Immature natural killer cell (primary cell): ENCODE results near the gene MAEA. TPM values are rescaled to one million over a fixed set of nuclear protein-coding genes. Genes with fewer than 3 reads are reported as not detected.
A peak's percentile ranks its signal among the peaks of the same experiment; 100 is the strongest.
"Not testable (repeated sequence)": the region's sequence is repeated elsewhere in the genome, so short reads cannot be mapped to it uniquely, and the experiment has no call there.

Source experiments
- DNase-seq, 3 donors: peaks; one replicate each; pipeline ENCODE4 v3.0.0; 2022; ENCODE audit warnings: mixed read lengths in 1 of 3
- H3K27ac Mint-ChIP-seq, 6 donors: one replicate each; pipeline ENCODE4 v1.8.0; 2020; ENCODE audit warnings: mixed read lengths in 6 of 6, mild to moderate bottlenecking in 5 of 6, inconsistent platforms in 4 of 6, moderate library complexity in 3 of 6
- H3K27me3 Mint-ChIP-seq, 3 donors: one replicate each; pipeline ENCODE4 v1.8.0; 2020 to 2021; ENCODE audit warnings: low read depth in 3 of 3, mild to moderate bottlenecking in 3 of 3, mixed read lengths in 3 of 3, moderate library complexity in 3 of 3, inconsistent platforms in 1 of 3
- H3K36me3 Mint-ChIP-seq, 3 donors: one replicate each; pipeline ENCODE4 v1.8.0; 2020; ENCODE audit warnings: mixed read lengths in 3 of 3, inconsistent platforms in 2 of 3, mild to moderate bottlenecking in 2 of 3
- H3K4me1 Mint-ChIP-seq, 2 donors: one replicate each; pipeline ENCODE4 v1.8.0; 2020; ENCODE audit warnings: inconsistent platforms in 2 of 2, mild to moderate bottlenecking in 2 of 2, mixed read lengths in 2 of 2, moderate library complexity in 1 of 2
- H3K4me3 Mint-ChIP-seq, 5 donors: one replicate each; pipeline ENCODE4 v1.8.0; 2020; ENCODE audit warnings: mild to moderate bottlenecking in 5 of 5, mixed read lengths in 5 of 5, inconsistent platforms in 3 of 5, moderate library complexity in 3 of 5
- H3K9me3 Mint-ChIP-seq, 6 donors: one replicate each; pipeline ENCODE4 v1.8.0; 2020; ENCODE audit warnings: mild to moderate bottlenecking in 6 of 6, mixed read lengths in 6 of 6, inconsistent platforms in 4 of 6, moderate library complexity in 3 of 6
- polyA plus RNA-seq, 3 donors: library from polyadenylated mRNA; unstranded; fragments of 300-500 nt; fragmentation: Illumina TruSeq; gene quantifications; one replicate each; pipeline ENCODE4 v1.2.3, GENCODE V29; 2021

The MAEA gene
- polyA plus RNA-seq, 3 donors from 2014 or later: 60.7 to 76.0 (median 72.9) TPM

DNA sequence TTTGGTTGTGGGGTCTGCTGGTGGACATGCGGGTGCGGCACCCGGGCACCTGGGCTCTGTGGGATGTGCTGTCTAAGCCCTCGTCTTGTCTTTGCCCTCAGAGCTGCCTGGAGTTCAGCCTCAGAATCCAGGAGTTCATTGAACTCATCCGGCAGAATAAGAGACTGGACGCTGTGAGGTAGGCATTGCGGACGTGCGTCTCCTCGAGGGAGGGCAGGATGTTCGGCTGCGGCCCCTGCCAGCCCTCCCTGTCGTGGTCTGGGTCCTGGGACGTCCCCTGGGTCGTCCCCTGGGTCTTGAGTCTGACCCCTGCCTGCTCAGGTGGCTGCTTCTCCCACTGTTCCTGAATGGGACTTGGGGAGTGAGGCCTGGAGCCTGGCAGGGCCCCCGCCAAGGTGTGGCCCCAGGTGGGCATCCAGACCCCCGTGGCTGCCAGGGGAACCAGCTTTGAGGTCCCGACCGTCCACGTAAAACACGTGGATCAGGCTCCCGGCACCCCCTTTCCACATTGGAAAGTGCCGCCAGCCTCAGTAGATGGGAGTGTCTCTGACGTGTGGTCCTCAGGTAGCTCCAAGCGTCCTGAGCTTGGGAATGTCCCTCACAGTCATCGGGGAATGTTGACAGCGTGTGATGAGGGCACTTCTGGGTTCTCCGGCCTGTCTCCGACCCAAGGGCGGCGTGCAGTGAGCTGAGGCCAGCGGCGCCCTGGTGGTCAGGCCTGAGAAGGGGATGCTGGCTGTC, 38.0 kb downstream of the MAEA start:
- Mint-ChIP-seq H3K4me1 (peaks cover 28 to 29% of the 10 kb centered on the region in 2 donors), H3K4me3 (no peak overlapping the region), H3K9me3 (no peaks in the 10 kb centered on the region), H3K27ac (no peak overlapping the region), H3K27me3 (peaks cover 0 to 13% (median 4%) of the 10 kb centered on the region in 3 donors), H3K36me3 (peaks cover 0 to 5% (median 5%) of the 10 kb centered on the region in 3 donors)
- DNase-seq: no peak

DNA sequence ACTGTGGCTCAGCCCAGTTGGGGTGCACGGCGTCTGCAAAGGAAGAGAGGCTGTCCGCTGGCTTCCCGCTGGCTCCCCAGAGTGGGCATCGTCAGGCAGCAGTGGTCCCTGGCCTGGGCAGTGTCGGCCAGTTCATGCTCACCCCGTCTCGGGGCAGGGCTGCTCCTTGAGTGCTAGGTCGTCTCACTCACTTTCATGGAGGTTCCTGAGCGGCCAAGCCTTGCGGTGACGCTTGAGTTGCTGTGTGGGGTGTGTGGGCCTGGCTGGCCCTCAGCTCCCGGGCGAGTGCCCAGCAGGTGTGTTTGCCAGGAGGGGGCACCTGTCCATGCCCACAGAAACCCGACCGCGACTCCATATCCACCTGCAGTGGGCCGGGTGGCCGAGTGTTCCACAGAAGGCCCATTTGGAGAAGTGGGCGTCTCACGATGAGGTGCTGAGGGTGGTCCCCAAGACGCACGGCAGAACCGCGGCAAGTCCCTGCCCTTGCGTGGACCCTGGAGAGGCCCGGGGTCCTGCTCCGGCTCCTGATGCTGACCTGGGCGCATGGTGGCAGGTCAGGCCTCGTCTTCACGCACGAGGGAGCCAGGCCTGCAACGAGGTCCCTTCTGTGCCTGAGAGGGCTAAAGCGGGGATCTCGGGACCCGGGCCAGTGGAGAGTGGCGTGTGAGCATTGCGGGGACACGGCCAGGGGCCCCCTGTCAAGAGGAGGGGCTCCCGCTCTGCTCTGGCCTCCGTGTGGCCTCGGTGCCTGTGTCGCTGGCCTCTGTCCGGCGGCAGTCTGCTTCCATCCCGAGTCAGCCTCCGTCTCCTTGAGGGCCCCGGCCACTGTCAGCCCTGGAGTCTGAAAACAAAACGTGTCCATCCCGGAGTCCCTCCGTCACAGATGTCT, 38.8 kb downstream of the MAEA start:
- Mint-ChIP-seq H3K4me3 (no peak overlapping the region), H3K36me3 (peaks cover 0 to 5% (median 5%) of the 10 kb centered on the region in 3 donors), H3K4me1 (peaks cover 28 to 29% of the 10 kb centered on the region in 2 donors), H3K27ac (peak overlapping the region in 3 of 6 donors; percentile 87 to 94 (median 88)), H3K27me3 (peaks cover 0 to 13% (median 4%) of the 10 kb centered on the region in 3 donors), H3K9me3 (no peaks in the 10 kb centered on the region)
- no peak for DNase-seq

DNA sequence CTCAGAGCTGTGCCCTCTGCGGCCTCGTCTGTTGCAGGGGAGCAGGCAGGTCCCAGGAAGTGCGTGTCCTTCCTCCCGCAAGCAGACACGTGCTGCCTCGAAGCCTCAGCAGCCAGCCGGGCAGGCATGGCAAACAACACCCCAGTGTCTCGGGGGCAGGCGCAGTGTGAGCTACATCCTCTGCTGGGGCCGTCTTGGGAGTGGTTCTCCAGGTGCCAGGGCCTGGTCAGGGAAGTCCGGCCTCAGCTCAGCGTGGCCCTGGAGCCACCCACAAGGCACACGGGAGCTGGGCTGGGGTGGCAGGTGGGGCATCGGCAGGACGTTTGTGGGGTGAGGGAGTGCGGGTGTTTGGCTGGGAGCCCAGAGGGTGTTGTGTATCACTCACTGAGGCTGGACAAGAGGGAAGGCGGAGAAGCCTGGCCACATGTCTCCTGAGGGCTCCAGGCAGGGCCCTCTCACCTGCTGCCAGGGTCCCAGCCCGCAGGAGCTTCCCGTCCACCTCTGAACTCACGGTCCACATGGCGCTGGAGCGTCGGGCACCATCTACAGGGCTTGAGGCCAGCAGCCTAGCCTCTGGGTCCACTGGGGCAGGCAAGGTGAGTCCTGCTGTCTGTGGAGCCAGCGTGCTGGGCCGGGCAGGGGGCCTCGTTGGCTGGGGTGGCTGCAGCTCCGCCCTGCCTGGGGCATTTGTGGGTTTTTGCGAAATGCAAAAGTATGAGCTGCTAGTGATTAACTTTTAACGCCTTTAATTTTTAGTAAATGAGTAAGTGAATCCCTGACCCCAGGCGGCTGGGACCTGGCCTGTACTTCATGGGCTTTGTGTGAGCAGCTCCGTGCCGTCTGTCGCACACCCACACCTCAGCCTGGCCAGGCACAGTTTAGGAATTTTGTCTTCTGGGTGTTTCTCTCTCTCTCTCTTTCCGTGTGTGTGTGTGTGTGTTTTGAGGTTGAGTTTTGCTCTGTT, 40.0 kb downstream of the MAEA start:
- Mint-ChIP-seq H3K27me3 (peaks cover 0 to 13% (median 4%) of the 10 kb centered on the region in 3 donors), H3K4me3 (peak overlapping the region in 2 of 5 donors; percentile 74 to 84), H3K36me3 (peaks cover 0 to 8% (median 6%) of the 10 kb centered on the region in 3 donors), H3K27ac (peak overlapping the region; percentile 90 to 98 (median 96)), H3K9me3 (no peaks in the 10 kb centered on the region), H3K4me1 (peaks cover 29 to 33% of the 10 kb centered on the region in 2 donors)
- DNase-seq: peak in 1 of 3 donors; percentile 34

DNA sequence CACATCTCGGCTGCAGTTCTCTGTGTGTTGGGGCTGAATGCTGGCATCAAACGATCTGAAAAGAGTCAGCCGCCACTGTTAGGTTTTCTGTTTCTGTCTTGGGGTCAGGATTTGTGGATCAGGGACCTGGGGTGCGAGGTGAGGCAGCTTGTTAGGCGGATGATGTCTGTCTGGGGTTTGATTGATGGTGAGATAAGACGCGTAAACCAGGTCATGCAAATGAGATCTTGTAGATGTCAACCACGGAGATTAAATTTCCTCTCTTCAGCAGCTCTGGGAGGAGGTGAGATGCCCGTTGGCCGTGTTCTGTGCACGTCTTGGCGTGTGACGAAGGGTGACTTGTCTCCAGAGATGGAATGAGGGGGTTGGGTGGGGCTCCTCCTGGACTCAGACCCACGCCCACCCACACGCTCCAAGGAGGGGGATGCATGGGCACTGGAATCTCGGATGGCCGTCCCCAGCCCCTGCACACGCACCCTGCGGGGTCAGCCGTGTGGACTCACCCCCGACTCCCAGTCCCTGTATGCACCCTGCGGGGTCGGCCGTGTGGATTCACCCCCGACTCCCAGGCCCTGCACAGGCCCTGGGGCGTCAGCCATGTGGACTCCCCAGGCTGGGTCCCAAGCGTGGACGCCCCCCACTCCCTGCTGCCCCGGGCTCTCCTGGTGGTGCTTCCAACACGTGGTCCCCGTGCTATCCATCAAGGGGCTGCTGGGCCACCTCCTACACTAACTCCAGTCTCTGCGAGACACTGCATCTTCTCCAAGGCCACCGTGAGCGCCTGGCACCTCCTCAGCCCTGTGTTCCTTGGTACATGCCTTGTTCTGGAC, 41.3 kb downstream of the MAEA start:
- Mint-ChIP-seq H3K9me3 (no peaks in the 10 kb centered on the region), H3K4me3 (peak overlapping the region; percentile 50 to 84 (median 57)), H3K36me3 (peaks cover 4 to 13% (median 10%) of the 10 kb centered on the region in 3 donors), H3K27ac (peak overlapping the region; percentile 90 to 98 (median 96)), H3K27me3 (peaks cover 0 to 13% (median 4%) of the 10 kb centered on the region in 3 donors), H3K4me1 (peaks cover 34 to 38% of the 10 kb centered on the region in 2 donors)
- peak; percentile 51 to 82 (median 73) for DNase-seq

DNA sequence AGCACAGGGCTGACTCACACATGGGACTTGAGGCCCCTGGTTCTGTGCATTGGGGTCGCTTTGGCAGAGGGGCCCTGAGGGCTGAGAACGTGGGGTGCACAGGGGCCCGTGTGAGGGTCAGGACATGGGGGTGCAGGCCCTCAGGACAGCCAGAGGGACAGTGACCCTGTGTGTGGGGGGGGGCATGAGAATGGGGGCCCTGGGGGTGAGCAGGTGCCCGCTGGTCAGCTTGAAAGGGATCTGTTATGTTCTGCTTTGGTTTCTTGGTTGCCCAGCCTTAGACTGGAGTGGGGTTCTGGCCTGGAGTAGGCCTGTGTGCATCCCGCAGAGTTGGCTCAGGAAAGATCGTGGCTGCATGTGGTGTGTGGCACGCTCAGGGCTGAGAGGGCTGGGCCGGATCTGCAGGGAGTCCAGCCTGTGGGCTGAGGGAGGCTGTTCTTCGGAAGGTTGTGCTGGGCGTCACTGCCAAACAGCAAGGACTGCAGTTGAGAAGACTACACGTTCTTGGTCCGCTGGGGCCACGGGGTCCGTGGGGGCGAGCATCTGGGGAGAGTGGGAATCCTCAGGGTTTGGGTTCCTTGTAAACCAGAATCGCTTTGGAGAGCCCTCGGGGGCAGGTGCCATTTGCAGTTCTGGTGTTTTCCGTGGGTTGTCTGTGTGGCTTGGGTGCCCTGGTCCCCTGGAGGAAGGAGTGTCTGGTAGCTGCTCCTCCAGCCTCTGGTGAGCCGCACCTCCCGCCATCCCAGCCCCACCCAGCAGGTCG, 42.1 kb downstream of the MAEA start:
- Mint-ChIP-seq H3K9me3 (no peaks in the 10 kb centered on the region), H3K27ac (peak overlapping the region; percentile 60 to 94 (median 78)), H3K4me3 (peak overlapping the region in 2 of 5 donors; percentile 21 to 67), H3K27me3 (peaks cover 0 to 13% (median 7%) of the 10 kb centered on the region in 3 donors), H3K4me1 (peaks cover 38 to 43% of the 10 kb centered on the region in 2 donors), H3K36me3 (peaks cover 9 to 20% (median 16%) of the 10 kb centered on the region in 3 donors)
- no peak for DNase-seq

DNA sequence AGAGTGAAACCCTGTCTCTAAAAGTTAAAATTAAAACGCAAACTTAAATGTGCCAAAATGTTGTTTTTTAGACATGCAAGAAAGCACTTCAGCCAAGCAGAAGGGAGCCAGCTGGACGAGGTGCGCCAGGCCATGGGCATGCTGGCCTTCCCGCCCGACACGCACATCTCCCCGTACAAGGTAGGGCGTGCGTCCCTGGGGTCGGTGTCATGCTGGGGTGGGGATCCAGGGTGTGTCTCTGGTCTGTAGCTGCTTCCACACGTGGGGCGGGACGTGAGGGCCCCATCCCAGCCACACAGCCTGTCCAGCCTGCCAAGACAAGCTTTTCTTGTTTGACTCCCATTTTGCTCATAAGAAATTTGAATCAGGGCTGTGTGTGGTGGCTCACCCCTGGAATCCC, 43.0 kb downstream of the MAEA start:
- no peak overlapping the region for H3K4me3 Mint-ChIP-seq
- peaks cover 44 to 48% of the 10 kb centered on the region in 2 donors for H3K4me1 Mint-ChIP-seq
- H3K27me3 Mint-ChIP-seq: peaks cover 0 to 15% (median 7%) of the 10 kb centered on the region in 3 donors
- peaks cover 16 to 29% (median 25%) of the 10 kb centered on the region in 3 donors for H3K36me3 Mint-ChIP-seq
- H3K27ac Mint-ChIP-seq: peak overlapping the region in 5 of 6 donors; percentile 19 to 94 (median 49)
- no peaks in the 10 kb centered on the region for H3K9me3 Mint-ChIP-seq
- DNase-seq: no peak

DNA sequence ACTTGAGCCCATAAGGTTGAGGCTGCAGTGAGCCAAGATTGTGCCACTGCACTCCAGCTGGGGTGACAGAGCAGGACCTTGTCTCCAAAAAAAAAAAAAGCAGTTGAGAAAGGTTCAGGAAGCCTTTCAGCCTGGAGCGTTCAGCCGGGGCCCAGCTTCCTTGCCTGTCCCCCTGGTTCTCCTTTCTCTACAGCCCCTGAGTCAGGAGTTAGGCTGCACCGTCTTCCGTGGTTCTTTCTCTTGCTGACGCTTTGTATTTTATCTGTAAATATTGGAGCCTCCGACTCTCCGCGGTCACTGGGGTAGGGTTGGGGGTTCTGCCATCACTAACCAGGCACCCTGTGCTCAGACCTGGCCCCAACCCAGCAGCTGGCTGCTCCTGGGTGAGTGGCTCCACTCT, 43.6 kb downstream of the MAEA start:
- Mint-ChIP-seq H3K27ac (no peak overlapping the region), H3K36me3 (peaks cover 18 to 32% (median 28%) of the 10 kb centered on the region in 3 donors), H3K4me3 (no peak overlapping the region), H3K4me1 (peaks cover 46 to 48% of the 10 kb centered on the region in 2 donors), H3K9me3 (no peaks in the 10 kb centered on the region), H3K27me3 (peaks cover 0 to 14% (median 7%) of the 10 kb centered on the region in 3 donors)
- no peak for DNase-seq

DNA sequence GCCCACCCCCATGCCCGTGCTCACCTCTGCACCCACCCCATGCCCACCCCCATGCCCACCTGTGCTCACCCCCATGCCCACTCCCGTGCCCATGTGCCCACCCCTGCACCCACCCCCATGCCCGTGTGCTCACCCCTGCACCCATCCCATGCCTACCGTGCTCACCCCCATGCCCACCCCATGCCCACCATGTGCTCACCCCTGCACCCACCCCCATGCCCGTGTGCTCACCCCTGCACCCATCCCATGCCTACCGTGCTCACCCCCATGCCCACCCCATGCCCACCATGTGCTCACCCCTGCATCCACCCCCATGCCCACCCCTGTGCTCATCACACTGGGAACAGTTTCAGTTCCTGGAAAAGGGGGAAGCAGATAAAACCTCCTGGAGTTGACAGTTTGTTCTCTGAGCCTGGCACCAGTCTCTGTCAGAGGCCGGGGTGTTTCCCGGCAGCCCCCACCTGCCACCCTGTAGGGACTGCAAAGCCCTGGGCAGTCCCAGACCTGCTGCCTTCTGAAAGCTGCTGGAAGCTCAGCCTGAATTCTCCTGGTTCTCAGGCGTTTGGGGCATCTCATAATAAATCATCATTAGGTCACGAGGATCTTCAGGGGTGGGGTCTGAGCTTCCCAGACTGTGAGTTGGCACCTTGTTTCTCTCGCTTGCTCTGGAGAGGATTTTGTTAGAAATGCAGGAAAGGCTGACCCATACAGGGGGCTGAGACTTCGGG, 44.3 kb downstream of the MAEA start:
- H3K4me3 Mint-ChIP-seq, DNase-seq, H3K9me3 Mint-ChIP-seq: not testable (repeated sequence)
- Mint-ChIP-seq H3K36me3 (peaks cover 22 to 34% (median 29%) of the 10 kb centered on the region in 3 donors), H3K27ac (peak overlapping the region in 4 of 6 donors; percentile 35 to 71 (median 54)), H3K27me3 (peaks cover 0 to 12% (median 7%) of the 10 kb centered on the region in 3 donors), H3K4me1 (peaks cover 45 to 46% of the 10 kb centered on the region in 2 donors)

DNA sequence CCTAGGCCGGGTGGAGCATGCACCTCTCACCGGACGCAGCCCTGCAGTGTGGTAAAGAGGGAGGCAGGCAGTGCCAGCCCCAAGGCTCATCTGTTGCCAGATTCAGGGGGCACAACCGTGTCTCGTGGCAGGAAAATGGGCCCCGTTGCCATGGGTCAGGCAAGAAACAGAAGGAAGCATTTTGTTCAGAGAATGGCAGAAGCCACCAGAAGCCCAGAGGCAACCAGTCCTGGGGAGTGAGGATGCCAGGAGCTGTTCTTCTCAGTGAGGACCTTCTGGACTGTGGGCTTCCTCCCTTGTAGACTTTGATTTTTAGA, 44.8 kb downstream of the MAEA start:
- H3K27me3 Mint-ChIP-seq: peaks cover 0 to 12% (median 4%) of the 10 kb centered on the region in 3 donors

DNA sequence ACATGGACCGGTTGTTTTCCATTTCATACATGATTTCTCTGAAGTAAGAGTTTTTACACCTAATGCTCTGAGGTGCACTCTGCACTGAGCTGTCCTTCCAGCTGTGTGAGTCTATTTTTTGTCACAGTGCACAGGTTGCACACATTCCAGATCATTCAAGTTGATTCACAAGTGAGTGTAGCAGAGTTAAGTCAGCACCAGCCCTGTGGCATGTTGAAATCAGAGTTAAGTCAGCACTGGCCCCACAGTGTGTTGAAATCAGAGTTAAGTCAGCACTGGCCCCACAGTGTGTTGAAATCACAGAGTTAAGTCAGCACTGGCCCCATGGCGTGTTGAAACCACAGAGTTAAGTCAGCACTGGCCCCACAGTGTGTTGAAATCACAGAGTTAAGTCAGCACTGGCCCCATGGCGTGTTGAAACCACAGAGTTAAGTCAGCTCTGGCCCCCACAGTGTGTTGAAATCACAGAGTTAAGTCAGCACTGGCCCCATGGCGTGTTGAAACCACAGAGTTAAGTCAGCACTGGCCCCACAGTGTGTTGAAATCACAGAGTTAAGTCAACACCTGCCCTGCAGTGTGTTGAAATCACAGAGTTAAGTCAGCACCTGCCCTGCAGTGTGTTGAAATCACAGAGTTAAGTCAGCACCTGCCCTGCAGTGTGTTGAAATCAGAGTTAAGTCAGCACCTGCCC, 45.6 kb downstream of the MAEA start:
- H3K36me3 Mint-ChIP-seq: peaks cover 25 to 38% (median 29%) of the 10 kb centered on the region in 3 donors
- not testable (repeated sequence) for H3K9me3 Mint-ChIP-seq, DNase-seq, H3K27me3 Mint-ChIP-seq
- peak overlapping the region; percentile 6 to 86 (median 64) for H3K27ac Mint-ChIP-seq
- peaks cover 35 to 36% of the 10 kb centered on the region in 2 donors for H3K4me1 Mint-ChIP-seq
- peak overlapping the region in 1 of 5 donors; percentile 30 for H3K4me3 Mint-ChIP-seq

More for the DNA sequence above, 44.8 kb downstream of the MAEA start:
- Mint-ChIP-seq H3K27ac (peak overlapping the region in 4 of 6 donors; percentile 35 to 81 (median 60)), H3K36me3 (peaks cover 25 to 38% (median 29%) of the 10 kb centered on the region in 3 donors), H3K9me3 (no peaks in the 10 kb centered on the region), H3K4me3 (no peak overlapping the region), H3K4me1 (peaks cover 40 to 41% of the 10 kb centered on the region in 2 donors)
- DNase-seq: no peak

DNA sequence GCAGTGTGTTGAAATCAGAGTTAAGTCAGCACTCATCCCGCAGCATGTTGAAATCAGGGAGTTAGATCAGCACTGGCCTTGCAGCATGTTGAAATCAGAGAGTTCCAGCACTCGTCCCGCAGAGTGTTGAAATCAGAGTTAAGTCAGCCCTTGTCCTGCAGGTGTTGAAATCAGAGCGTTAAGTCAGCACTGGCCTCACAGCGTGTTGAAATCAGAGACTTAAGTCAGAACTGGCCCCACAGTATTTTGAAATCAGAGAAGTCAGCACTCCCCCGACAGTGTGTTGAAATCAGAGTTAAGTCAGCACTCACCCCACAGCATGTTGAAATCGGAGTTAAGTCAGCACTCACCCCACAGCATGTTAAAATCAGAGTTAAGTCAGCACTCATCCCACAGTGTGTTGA, 46.4 kb downstream of the MAEA start:
- DNase-seq: no peak
- no peak overlapping the region for H3K4me3 Mint-ChIP-seq
- H3K27ac Mint-ChIP-seq: peak overlapping the region in 5 of 6 donors; percentile 1 to 49 (median 34)
- peaks cover 27 to 30% of the 10 kb centered on the region in 2 donors for H3K4me1 Mint-ChIP-seq
- peaks cover 30 to 34% (median 30%) of the 10 kb centered on the region in 3 donors for H3K36me3 Mint-ChIP-seq
- H3K27me3 Mint-ChIP-seq: peaks cover 0 to 3% (median 2%) of the 10 kb centered on the region in 3 donors
- no peaks in the 10 kb centered on the region for H3K9me3 Mint-ChIP-seq
